ENCODE results near the gene ACOT8.

Gene ACOT8

DNA sequence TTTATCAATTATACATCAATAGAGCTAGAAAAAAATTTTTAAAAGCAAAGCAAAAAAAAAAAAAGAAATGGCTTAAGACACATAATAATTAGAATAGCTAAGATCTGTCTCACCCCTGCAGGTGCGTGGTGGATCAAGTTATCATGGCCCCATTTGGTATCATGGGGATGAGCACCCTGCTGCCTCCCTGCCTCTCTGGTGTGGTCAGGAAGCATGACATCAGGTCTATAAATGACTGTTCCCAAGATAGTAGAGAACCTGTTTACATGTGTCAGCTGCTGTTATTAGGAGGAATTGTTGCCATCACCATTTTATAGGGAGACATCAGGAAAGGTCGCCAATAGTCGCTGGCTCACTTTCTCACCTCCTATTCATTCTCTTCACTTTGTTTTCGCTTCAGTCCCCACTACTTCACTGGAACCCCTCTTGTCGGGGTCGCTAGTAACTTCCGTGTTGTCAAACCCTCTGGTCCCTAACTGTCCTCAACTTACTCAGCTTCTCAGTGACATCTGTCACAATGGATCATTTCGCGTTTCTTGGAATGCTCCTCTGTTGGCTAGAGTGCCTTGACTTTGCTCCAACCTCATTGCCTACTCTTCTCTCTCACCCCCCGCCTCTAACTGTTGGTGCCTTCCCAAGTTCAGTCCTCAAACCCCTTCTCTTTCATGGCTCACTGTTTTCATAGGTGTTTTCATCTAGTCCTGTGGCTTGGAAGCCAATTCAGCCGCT is 60.7 kb downstream of the ACOT8 start:
- Mint-ChIP-seq H3K4me3 (no peak overlapping the region), H3K4me1 (peaks cover 18 to 24% of the 10 kb centered on the region in 2 donors), H3K36me3 (peaks cover 14 to 46% of the 10 kb centered on the region in 2 donors), H3K27me3 (no peaks in the 10 kb centered on the region), H3K9me3 (no peaks in the 10 kb centered on the region), H3K27ac (no peak overlapping the region)
- no peak for DNase-seq
- ATAC-seq (replicated peaks) = no peak

DNA sequence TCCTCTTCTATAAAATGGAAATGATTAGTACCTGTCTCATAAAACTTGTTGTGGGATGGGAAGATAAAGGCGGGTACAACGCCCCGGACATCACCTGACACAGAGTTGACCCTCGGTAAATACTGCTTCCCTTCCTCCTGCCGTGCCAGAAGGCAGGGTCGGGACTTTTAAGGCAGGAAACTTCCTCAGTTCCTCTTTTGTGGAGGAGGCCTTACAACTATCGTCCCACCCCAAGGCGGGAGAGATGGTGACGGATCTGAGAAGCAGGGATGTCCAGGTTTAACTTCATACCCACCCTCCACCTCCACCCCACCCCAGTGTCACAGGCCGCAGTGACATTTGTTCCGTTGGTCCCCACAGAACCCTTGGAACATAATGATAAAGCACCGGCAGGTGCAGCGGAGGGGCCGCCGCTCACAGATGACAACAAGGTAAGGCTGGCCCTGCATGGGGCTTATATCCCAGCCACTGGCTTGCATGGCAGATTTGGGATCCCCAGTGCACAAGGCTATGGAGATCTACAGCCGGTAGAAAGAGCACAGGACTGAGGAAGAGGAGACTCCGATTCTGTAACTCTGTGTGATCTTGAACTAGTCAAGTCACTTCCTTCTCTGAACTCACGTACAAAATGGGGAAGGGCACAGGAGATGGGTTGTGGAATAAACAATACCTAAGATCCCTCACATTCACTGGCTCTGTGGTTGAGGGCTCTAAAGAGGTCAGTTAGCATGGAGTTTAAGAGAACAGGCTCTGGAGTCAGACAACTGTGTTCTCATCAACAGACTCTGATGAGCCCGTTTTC is 64.7 kb downstream of the ACOT8 start:
- H3K27ac Mint-ChIP-seq = peak overlapping the region; percentile 96
- H3K9me3 Mint-ChIP-seq = no peaks in the 10 kb centered on the region
- DNase-seq (no peak), ATAC-seq (replicated peaks) (peak; percentile 40 to 42)
- H3K4me3 Mint-ChIP-seq = peak overlapping the region; percentile 88 to 97
- peaks cover 12 to 13% of the 10 kb centered on the region in 2 donors for H3K4me1 Mint-ChIP-seq
- H3K27me3 Mint-ChIP-seq = no peaks in the 10 kb centered on the region
- peaks cover 13 to 37% of the 10 kb centered on the region in 2 donors for H3K36me3 Mint-ChIP-seq

All from stimulated activated naive B cell treated with anti-CD40 and anti-IgM and Interleukin-4, amounts not matched to agents 10 μg/mL and 1 μg/mL and 100 μg/mL, for 72 hours (primary cell).